ENCODE results near the gene ZPR1.
"Not testable (repeated sequence)": the region's sequence is repeated elsewhere in the genome, so short reads cannot be mapped to it uniquely, and the experiment has no call there.

Gene ZPR1

DNA sequence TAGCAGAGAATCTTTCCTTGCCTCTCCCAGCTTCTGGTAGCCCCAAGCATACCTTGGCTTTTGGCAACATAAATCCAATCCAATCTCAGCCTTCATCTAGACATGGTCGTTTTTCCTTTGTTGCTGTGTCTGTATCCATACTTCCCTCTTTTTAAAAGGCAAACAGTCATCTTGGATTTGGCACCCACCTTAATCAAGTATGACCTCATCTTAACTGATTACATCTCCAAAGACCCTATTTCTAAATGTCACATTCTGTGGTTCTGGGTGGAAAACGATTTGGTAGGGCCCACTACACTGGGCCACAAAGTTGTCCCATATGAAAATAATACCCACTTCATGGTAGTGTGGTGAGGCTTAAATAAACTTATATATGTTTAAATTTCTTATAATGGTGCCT lies 15.9 kb downstream of the ZPR1 start:
- in situ Hi-C loops (cut with MboI; ENCODE audit: low sequenced_read_pairs) = no loop called here

DNA sequence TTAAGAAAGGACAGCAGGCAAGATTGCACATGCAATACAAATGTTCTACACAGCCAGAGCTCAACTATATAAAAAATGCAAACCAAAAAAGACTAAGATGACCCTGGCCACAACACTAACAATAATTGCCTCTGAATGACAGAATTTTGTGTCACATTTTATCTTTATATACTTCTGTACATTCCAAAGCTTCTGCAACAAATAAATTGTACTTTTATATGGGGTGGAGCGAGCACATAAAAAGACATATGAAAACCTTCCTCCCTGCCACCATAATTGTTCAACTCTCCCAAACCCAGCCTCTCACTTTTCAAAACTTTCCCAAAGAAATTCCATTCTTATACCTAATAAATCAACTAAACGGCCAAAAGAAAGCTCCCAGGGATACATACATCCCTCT lies 25.7 kb downstream of the ZPR1 start:
- in situ Hi-C loops (cut with MboI; ENCODE audit: low sequenced_read_pairs) = no loop called here

DNA sequence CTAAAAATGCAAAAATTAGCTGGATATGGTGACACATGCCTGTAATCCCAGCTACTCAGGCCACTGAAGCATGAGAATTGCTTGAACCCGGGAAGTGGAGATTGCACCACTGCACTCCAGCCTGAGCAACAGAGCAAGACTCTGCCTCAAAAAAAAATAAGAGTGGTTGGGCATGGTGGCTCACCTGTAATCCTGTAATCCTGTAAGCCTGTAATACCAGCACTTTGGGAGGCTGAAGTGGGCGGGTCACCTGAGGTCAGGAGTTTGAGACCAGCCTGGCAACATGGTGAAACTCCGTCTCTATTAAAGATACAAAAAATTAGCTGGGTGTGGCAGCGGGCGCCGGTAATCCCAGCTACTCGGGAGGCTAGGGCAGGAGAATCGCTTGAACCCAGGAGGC lies 31.8 kb downstream of the ZPR1 start:
- in situ Hi-C loops (cut with MboI; ENCODE audit: low sequenced_read_pairs) = not testable (repeated sequence)

DNA sequence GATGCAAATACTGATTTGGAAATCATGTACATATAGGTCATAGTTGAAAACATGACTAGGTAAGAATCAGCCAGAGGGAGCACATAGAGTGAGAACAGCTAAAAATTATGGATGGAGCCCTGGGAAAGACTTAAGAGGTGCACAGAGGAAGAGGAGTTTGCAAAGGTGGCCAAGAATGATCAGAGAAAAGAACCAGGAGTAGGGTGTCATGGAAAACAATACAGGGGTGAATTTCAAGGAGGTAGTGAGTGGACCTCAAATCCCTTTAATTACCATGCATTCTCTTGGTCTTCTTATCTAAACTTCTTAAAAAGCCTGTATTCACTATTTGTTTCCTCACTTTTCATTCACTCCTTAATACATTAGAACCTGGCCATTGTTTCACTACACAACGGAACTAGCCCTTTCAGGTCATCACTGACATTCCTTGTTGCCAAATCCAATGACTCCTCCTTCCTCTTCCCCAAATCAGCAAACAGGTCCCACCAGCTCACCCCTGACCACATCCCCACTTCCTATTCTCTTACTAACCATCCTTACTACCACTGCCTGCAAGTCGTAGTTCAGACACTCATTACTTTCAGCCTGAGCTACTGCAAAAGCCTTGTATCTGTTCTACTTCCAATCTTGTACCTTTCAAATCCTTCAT lies 37.6 kb downstream of the ZPR1 start:
- in situ Hi-C loops (cut with MboI; ENCODE audit: low sequenced_read_pairs) = no loop called here

DNA sequence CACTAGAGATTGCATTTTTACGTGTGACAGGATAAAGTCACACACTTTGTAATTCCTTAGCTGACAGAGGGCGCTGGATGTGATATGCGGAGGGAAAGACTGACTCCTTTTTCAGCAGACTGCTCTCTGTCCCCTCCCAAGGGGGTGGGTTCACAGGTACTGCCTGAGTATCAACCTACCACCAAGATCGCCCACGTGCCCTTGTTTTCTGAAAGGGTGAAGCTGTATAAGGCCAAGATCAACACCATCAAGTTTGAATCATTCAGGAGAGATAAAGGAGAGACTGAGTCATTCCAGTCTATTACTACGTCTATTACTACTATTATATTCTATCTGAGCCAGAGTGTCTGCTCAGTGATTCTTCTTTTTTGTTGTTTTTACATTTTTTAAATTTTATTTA lies 45.7 kb downstream of the ZPR1 start:
- in situ Hi-C loops (cut with MboI; ENCODE audit: low sequenced_read_pairs) = no loop called here

DNA sequence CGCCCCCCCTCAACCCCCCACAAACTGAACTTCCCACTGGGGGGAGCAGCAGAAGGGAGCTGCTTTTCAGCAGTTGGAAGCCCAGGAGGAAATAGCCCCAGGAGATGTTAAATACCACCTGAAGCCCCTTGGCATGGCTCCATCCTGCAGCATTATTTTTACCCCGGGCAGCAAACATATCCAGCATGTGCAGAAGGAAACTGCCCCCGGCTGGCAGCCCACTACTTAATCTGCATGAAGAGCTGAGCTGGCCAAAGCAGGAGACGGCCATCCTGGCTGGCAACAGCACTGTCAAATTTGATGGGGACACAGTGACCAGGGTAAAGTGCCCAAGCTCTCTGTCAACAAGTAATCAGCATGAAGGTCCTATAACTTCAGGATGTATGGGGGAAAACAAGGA lies 47.1 kb downstream of the ZPR1 start:
- in situ Hi-C loops (cut with MboI; ENCODE audit: low sequenced_read_pairs) = no loop called here

DNA sequence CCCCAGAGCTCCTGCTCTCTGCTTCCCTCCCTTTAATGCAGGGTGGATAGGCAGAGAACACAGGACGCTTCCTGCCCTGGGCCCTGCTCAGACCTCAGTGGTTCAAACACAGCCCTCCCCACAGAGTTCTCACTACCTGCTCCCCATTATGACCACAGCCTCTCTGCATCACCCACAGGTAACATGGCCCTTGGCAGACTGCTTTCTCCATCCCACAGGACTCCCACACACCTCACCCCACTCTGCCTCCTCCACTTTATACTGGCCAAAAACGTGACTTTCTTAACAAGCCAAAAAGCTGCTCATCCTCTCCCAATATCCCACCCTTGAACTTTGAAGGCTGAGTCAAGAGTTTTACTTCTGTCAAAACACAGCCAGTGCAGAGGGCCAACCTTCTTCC lies 48.8 kb downstream of the ZPR1 start:
- in situ Hi-C loops (cut with MboI; ENCODE audit: low sequenced_read_pairs) = no loop called here

DNA sequence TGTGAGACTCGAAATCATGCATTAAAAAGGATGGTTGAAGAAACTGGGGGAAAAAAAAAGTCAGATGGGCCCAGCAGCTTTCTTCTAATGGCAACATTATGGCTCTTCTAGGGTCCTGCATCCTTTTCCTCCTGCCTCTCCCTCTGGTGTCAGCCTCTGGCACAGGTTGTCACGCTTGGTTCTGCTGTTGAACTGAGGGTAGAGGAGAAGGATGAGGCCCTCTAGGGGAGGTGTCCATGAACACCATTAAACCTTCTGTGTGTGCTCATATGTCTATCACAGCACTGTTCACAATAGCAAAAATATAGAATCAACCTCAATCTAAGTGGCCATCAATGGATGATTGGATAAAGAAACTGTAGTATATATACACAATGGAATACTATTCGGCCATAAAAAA lies 51.1 kb downstream of the ZPR1 start:
- in situ Hi-C loops (cut with MboI; ENCODE audit: low sequenced_read_pairs) = no loop called here

DNA sequence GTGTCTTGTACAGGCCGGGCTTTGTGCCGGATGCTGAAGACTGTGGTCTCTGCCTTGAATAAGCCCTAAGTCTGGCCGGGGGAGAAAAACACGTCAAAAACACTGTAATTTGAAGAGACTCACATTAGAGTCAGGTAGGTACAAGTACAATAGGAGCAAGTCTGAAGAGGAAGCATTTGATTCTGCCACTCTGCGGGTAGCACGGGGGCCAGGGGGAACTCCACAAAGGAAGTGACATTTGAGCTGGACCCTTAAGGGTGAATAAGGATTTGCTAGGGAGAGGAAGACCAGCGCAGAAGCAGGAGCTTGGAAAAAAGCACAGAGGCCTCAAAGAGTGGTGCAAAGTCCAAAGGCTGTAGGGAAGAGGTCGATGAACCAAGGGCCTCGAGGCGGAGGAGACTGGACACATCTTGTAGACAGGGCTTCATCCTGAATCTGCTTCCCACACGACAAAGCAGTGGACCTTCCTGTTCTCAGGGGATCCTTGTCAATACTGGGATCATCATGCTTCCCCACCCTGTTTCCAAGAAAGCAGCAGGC lies 53.8 kb downstream of the ZPR1 start:
- in situ Hi-C loops (cut with MboI; ENCODE audit: low sequenced_read_pairs) = no loop called here

DNA sequence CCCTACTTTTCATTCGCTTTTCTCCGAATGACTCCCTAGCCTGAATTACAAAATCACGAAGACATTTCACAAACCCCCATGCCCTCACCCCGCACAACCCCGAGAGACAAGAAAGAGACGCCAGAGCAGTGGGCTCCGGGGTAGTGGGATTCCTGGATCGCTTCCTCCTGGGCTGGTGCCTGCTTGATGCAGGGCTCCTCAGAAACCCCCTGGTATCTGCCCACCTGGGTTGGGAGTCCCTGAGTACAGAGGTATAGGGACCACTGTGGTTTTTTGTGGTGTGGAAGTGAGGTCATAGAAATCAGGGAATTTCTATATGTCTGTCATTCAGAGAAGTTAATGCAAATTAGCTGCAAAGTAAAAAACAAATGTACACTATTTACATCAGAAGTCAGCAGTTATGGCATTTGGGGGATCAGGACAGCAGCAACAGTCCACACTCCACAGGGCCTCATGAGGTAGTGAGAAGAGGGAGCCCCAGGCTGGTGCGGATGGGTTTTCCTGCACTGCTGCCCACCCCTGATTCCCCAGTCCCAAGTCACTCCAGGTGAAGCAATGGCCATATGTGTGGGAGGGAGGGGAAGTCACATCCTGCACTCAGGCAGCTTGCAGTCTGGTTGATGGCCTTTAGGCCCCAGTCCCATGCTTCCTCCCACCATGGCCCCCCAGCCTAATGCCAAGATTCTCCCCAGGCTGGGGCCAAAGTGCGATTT lies 54.6 kb downstream of the ZPR1 start:
- in situ Hi-C loops (cut with MboI; ENCODE audit: low sequenced_read_pairs) = no loop called here

DNA sequence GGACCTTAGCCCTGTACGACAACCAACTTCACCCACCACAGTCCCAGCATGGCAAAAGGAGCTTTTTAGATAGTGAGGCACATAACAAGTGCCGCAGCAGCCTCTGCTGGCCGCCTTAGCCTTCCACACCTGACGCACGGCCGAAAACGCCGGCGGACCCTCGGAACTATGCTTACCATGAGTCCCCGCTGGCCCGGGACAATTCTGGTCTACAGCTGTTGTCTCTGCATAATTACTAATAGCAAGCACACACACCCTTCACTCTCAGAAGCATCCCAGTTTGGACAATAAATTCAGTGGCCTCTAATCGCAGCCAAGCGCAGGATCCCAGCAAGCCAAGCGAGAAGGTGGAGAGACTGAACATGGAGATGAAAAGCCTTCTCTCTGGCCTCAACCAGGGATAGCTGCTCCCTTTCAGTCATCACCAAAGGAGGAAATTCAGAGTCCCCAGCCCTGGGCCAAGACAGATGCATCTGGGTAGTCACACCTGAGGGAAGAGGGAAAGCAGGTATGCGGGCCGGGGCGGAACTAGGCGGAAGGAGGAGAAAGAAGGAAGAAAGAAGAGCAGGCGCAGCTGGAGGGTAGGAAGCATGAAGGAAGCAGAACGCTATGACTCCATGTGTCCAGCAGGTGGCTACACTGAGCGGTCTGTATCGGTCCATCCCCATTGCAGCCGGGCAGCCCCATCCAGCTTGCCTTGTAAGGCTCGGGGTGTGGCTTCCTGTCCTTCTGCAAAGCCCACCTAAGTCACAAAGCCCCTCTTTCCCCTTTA lies 55.4 kb downstream of the ZPR1 start:
- in situ Hi-C loops (cut with MboI; ENCODE audit: low sequenced_read_pairs) = no loop called here

DNA sequence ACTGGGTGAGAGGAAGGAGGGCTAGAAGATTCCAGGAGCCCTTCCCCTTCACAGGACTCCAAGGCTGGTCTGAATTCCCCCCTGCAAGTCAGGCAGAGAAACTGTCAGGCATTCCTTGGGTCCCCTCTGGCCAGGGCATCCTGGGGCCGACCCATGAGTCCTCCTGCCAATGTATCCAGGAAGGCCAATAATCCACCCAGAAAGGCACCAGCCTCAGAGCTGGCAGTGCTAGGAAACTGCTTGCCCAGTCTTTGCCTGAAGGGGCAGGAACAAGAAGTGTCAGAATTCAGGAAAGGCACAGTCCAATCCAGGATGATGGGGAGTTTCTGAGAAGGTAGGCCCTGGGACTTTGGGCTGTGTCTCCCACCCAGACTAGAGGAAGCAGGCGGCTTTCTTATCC lies 56.0 kb downstream of the ZPR1 start:
- in situ Hi-C loops (cut with MboI; ENCODE audit: low sequenced_read_pairs) = no loop called here

DNA sequence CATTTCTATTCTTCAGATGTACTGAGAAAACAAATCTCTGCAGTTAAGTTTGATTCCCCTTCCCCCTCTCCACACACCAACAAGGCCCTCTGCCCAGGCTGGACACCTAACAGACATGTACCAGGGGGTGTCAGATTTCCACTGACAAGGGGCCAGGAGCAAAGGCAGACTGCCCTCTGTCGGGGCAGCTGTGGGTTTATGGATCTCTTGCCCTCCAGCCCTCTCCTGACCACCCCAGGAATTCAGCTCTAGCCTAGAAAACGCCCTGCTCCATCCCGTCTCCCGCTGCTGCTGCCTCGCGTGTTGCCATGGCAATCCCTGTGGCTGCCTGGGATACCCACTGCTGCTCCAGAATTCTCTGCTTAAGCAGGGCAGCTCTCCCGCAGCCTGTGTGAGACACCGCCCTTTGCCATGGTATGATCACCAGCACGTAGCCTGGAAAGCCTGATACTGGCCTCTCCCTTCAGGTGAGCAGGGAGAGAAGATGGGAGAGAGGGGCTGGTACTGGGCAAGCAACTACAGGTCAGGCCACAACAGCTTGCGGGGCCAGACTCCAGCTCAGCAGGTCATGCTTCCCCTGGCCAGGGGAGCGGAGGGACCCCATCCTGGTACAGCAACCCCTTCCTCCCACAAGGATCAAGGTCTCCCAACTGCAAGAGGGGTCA lies 56.6 kb downstream of the ZPR1 start:
- in situ Hi-C loops (cut with MboI; ENCODE audit: low sequenced_read_pairs) = no loop called here

DNA sequence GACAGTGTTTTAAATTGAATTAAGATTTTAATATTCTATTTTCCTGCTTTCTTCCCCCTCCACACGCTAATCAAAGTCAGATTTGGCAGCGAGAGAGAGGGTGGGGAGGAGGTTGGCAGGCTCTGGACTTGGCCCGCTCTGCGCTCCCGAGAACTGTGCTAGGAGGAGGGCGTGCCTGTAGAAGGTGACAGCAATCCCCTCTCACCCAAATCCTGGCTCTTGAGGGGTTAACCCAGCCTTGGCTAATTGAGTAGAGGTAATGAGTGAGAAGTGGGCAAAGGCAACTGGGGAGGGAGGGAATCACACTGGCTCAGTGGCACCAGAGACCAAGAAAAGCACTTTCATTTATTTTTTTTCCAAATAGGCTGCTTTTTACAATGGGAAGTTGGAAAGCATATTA lies 57.2 kb downstream of the ZPR1 start:
- in situ Hi-C loops (cut with MboI; ENCODE audit: low sequenced_read_pairs) = no loop called here

DNA sequence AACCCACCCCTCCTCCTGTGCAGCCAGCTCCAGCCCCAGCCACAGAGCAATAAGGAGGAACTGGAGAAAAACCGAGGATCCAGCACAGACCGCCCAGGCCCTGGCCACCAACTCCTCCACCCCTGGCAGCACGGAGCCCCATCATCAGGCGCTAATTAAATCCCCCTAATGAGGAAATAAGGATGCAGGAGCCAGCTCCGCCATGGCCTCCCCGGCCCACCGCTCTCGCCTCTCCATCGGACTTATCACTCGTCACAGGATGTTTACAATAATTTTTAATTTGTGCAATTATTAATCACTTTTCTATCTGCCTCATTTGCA lies 57.6 kb downstream of the ZPR1 start:
- in situ Hi-C loops (cut with MboI; ENCODE audit: low sequenced_read_pairs) = no loop called here

DNA sequence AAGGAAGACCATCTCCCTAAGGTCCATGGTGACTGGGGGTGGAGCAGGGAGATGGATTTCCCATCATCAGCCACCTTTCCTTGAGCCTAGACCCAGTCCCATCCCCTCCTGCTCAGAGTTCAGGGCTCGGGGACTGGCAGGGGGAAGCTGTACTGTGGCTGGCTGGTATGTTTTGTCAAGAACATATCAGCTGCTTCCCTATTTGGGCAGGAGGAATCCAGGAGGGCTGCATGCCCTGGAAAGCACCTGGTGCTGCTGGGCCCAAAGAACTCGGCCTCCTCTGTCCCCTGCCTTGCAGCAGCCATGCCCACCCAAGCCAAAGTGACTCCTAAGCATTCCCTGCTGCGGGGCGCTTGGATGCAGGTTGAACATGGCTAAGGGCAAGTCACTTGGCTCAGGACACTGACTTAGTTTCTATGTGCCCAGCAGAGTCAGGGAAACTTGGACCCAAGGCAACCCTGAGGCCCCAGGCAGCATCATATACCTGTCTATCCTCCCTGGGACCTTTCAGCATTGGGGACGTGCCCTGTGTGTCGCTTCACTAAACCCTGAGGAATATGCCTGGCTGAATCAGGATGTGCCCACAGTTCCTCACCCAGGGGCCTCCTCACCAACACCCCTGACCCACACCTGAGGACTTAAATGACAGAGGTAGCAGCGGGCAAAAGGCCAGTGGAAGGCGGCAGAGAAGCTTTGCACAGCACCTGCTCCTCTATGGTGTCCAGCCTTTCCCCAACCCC lies 58.2 kb downstream of the ZPR1 start:
- in situ Hi-C loops (cut with MboI; ENCODE audit: low sequenced_read_pairs) = no loop called here

DNA sequence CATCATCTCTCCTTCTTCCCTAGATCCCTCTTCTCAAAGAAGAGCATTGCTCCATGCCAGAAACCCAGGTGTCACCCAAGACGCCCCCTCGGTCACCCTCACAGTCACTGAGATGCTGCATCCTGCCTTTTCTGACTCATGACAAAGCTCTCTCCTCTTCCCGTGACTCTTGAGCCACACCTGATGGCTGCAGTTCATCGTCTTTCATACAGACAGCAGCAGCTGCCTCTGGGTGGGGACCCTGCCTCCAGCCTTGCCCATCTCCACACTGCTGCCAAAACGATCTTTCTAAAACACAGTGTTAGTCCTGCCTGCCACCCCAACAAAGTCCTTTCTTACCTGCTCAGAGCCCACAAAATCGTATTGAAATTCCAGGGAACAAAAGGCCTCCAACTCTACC lies 59.8 kb downstream of the ZPR1 start:
- in situ Hi-C loops (cut with MboI; ENCODE audit: low sequenced_read_pairs) = no loop called here

DNA sequence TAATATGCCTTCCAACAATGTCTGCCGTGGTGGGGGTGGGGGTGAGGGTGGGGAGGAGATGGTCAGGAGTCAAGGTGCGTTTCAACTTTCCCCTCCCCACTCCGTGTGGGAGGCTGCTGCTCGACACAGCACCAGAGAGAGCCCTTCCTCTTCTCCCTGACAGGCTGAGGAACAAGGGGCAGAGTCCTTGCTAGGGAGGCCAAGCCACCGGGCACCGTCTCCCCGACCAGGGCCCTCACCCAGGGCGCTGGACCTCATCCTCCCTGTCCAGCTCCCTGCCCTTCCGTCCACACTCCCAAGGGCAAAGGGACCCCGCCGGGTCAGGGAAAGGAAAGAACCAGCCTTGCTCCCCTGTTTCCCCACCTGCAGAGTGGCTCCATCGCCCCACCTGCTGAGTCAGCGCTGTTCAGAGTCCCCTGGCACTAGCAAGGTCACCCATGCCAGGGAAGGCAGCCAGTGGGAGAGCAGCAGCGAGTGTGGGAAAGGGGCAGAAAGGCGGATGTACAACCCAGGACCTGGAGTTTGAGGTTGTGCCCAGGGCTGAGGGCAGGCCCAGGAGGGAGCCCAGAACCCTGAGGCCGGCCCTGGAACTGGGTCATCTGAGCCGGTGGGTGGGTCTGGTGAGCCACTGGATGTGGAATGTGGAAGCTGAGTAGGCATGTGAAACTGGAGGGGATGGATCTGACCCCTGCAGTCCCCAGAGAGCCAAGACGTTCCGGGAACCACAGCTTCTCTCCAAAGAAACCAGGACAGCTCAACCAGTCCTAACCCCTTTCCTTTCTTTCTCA lies 62.2 kb downstream of the ZPR1 start:
- in situ Hi-C loops (cut with MboI; ENCODE audit: low sequenced_read_pairs) = no loop called here

DNA sequence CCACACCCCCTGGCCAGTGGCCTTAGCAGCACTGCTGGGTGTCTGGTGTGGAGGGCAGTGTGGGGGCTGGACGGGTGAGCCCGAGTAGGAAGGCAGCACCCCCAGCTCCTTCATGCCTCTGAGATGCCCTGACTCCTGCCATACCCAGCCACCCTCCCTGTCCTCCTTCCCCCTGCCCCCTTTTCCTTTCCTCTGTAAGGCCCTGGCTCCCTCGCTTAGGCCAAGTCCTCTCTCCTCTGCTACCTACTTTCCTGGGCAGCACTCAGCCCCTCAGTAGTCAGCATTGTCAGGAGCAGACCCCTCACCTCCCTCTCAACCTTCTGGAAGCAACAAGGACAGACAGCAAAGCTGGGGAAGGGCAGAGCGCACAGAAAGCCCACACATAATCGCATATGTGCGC lies 63.0 kb downstream of the ZPR1 start:
- in situ Hi-C loops (cut with MboI; ENCODE audit: low sequenced_read_pairs) = no loop called here
